ENCODE data around the gene HIPK4.

HIPK4 gene

DNA sequence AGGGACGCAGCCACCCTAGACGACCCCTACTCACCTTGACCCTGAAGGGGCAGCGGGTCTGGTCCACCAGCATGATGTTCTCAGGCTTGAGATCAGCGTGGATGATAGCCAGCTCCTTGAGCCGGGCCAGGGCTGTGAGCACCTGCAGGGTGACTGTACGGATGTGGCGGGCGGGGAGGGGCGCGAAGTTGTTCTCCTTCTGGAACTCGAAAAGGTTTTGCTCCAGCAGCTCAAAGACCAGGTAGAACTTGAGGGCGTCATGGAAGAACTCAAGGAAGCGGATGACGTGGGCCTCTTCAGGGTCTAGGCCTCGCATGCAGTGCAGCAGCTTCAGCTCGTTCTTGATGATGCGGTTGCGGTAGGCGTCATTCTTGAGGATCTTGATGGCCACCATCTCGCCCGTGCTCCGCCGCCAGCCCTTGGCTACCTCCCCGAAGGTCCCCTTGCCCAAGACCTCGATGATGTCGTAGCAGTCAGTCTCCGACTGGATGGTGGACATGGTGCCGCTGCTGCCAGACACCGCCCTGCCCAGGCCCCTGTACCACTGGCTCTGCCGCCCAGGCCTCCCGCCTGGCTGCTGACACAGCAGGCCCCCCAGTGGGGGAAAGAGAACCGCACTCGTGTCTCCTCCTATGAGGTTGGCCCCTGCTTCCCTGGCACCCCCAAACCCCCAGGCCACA is 437 bp downstream of the HIPK4 start:
- Histone ChIP-seq H3K4me1 (ENCODE audit: control insufficient read depth, insufficient read depth, low read length, unreplicated experiment) (no peaks in the 10 kb centered on the region), H3K79me2 (ENCODE audit: control insufficient read depth, insufficient read depth, low read length, unreplicated experiment) (no peaks in the 10 kb centered on the region), H3K36me3 (ENCODE audit: insufficient read depth, low read length) (no peaks in the 10 kb centered on the region)

DNA sequence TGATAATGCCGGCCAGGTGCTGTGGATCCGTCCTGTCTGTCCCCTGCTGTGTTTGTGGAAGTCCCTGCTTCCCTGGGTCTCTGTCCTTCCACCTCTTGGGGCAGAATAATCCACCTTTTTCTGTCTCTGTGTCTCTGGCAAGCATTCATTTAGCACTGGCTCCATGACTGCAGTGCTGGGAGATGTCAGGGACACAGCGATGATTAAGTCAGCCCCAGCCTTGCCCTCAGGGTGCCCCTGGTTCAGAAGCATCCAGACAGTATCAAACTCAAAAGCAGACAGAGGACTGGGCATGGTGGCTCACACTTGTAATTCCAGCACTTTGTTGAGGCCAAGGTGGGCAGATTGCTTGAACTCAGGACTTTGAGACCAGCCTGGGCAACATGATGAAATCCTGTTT is 1.5 kb downstream of the HIPK4 start:
- no peaks in the 10 kb centered on the region for H3K36me3 ChIP-seq (ENCODE audit: insufficient read depth, low read length)
- H3K27ac ChIP-seq (ENCODE audit: low read depth, low read length), result no peak overlapping the region
- no peak overlapping the region for H3K4me3 ChIP-seq (ENCODE audit: low read depth, low read length)
- H3K4me1 ChIP-seq (ENCODE audit: control insufficient read depth, insufficient read depth, low read length, unreplicated experiment), result no peaks in the 10 kb centered on the region
- H3K27me3 ChIP-seq (ENCODE audit: insufficient read depth, low read length), result no peaks in the 10 kb centered on the region
- H2AFZ ChIP-seq (ENCODE audit: low read length, unreplicated experiment), result no peak overlapping the region
- H3K79me2 ChIP-seq (ENCODE audit: control insufficient read depth, insufficient read depth, low read length, unreplicated experiment), result no peaks in the 10 kb centered on the region

More for the DNA sequence above, 437 bp downstream of the HIPK4 start:
- H3K27me3 ChIP-seq (ENCODE audit: insufficient read depth, low read length), result no peaks in the 10 kb centered on the region
- no peak overlapping the region for H3K27ac ChIP-seq (ENCODE audit: low read depth, low read length)
- H2AFZ ChIP-seq (ENCODE audit: low read length, unreplicated experiment), result no peak overlapping the region
- H3K4me3 ChIP-seq (ENCODE audit: low read depth, low read length), result no peak overlapping the region

DNA sequence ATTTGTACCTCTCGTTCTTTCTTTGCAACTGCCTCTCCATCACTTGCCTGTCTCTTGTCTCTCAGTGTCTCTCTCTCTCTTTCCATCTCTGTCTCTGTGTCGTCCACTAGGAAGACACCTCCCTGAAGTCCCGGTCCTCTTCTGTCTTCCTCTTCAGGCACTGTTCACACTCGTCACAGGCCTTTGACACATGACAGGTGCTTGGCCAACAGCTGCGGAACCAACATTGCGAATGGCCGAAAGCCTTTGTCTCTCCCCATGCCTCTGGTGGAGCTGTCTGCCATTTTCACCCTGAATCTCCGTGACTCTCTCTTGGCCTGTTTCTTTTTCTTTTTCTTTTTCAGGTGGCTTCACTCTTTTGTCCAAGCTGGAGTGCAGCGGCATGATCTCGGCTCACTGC is 2.8 kb downstream of the HIPK4 start:
- Histone ChIP-seq H2AFZ (ENCODE audit: low read length, unreplicated experiment) (no peak overlapping the region), H3K4me1 (ENCODE audit: control insufficient read depth, insufficient read depth, low read length, unreplicated experiment) (no peaks in the 10 kb centered on the region), H3K79me2 (ENCODE audit: control insufficient read depth, insufficient read depth, low read length, unreplicated experiment) (no peaks in the 10 kb centered on the region), H3K27me3 (ENCODE audit: insufficient read depth, low read length) (no peaks in the 10 kb centered on the region), H3K4me3 (ENCODE audit: low read depth, low read length) (no peak overlapping the region), H3K27ac (ENCODE audit: low read depth, low read length) (no peak overlapping the region), H3K36me3 (ENCODE audit: insufficient read depth, low read length) (no peaks in the 10 kb centered on the region)

DNA sequence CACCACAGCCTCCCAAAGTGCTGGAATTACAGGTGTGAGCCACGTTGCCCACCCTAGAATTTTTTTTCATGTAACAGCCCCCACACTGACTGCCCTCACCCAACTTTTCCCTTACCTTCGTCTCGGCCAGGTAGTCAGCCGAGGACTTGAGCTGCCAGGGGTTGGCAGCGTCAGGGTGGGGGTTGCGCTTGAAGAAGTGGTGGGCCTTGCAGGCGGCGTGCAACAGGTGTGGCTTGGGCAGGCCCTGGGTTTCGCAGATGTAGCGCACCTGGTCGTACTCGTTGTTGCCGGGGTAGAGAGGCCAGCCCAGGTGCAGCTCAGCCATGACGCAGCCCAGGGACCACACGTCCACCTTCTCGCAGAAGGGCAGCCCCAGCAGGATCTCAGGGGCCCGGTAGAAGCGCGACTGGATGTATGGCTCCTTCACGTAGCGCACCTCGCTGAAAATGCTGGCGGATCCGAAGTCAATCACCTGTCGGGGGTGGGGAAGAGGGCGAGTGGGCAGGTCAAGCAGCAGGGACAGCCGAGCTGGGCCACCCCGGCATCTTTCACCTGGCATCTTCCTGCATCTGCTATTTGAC is 6.2 kb downstream of the HIPK4 start:
- H3K4me3 ChIP-seq (ENCODE audit: low read depth, low read length), result no peak overlapping the region
- no peak overlapping the region for H3K27ac ChIP-seq (ENCODE audit: low read depth, low read length)
- no peak overlapping the region for H2AFZ ChIP-seq (ENCODE audit: low read length, unreplicated experiment)
- no peaks in the 10 kb centered on the region for H3K27me3 ChIP-seq (ENCODE audit: insufficient read depth, low read length)
- H3K4me1 ChIP-seq (ENCODE audit: control insufficient read depth, insufficient read depth, low read length, unreplicated experiment), result no peaks in the 10 kb centered on the region
- no peaks in the 10 kb centered on the region for H3K79me2 ChIP-seq (ENCODE audit: control insufficient read depth, insufficient read depth, low read length, unreplicated experiment)
- no peaks in the 10 kb centered on the region for H3K36me3 ChIP-seq (ENCODE audit: insufficient read depth, low read length)

DNA sequence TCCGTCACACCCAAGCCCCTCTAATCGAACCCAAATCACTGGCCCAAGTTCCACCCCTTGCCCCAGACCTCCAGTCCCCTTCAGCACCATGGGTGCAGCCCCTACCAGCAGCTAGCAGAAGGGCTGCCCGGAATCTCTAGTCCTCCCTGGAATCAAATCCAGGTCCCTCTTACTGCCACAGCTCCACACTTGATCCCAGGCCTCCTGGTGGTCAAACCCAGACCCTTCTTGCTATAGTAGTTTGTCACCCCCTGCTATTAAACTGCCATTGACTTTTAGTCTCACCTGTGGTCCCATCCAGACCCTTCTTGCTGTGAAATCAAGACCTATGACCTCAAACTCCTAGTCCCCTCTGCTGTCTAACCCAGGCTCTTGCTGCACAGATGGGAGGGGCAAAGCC is 8.7 kb downstream of the HIPK4 start:
- H3K4me1 ChIP-seq (ENCODE audit: control insufficient read depth, insufficient read depth, low read length, unreplicated experiment), result no peaks in the 10 kb centered on the region
- H3K36me3 ChIP-seq (ENCODE audit: insufficient read depth, low read length), result no peaks in the 10 kb centered on the region
- no peak overlapping the region for H3K27ac ChIP-seq (ENCODE audit: low read depth, low read length)
- no peak overlapping the region for H3K4me3 ChIP-seq (ENCODE audit: low read depth, low read length)
- no peak overlapping the region for H2AFZ ChIP-seq (ENCODE audit: low read length, unreplicated experiment)
- no peaks in the 10 kb centered on the region for H3K27me3 ChIP-seq (ENCODE audit: insufficient read depth, low read length)
- H3K79me2 ChIP-seq (ENCODE audit: control insufficient read depth, insufficient read depth, low read length, unreplicated experiment), result no peaks in the 10 kb centered on the region

DNA sequence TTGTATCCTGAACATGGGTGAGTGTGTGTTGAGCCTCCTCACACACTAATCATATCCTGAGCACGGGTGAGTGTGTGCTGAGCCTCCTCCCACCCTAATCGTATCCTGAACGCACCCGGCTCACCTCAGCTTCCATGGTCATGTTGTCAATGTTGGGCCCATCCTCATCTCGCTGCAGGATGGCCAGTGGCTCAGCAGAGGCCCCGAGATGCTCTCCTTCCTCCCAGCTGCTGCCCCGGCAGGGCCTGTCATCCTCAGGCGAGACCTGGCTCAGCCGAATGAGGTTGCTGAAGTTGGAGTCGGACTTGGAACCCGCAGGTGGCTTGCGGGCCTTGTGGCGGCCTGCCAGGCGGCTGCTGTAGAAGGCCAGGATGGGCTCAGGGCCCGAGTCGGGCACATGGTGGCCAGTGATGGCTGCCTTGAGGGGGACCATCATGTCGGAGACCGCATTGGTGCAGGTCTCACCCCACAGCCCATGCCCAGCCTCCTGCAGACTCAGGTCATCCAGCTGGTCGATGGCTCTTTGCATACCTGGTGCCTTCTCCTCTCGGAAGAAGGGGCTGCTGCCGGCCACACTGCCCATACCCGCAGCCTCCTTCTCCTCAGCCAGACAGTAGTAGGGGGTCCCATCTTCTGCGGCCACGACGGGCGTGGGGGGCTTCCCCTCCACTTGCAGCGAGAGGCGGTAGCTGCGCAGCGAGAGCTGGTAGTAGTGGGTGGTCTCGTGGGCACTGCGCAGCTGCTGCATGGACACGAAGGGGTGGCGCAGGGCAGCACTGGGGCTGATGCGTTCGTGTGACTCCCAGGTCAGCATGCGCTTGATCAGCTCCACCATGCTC is 9.6 kb downstream of the HIPK4 start:
- H3K79me2 ChIP-seq (ENCODE audit: control insufficient read depth, insufficient read depth, low read length, unreplicated experiment), result no peaks in the 10 kb centered on the region
- no peak overlapping the region for H3K27ac ChIP-seq (ENCODE audit: low read depth, low read length)
- no peaks in the 10 kb centered on the region for H3K27me3 ChIP-seq (ENCODE audit: insufficient read depth, low read length)
- no peak overlapping the region for H3K4me3 ChIP-seq (ENCODE audit: low read depth, low read length)
- H3K36me3 ChIP-seq (ENCODE audit: insufficient read depth, low read length), result no peaks in the 10 kb centered on the region
- H2AFZ ChIP-seq (ENCODE audit: low read length, unreplicated experiment), result no peak overlapping the region
- H3K4me1 ChIP-seq (ENCODE audit: control insufficient read depth, insufficient read depth, low read length, unreplicated experiment), result no peaks in the 10 kb centered on the region

DNA sequence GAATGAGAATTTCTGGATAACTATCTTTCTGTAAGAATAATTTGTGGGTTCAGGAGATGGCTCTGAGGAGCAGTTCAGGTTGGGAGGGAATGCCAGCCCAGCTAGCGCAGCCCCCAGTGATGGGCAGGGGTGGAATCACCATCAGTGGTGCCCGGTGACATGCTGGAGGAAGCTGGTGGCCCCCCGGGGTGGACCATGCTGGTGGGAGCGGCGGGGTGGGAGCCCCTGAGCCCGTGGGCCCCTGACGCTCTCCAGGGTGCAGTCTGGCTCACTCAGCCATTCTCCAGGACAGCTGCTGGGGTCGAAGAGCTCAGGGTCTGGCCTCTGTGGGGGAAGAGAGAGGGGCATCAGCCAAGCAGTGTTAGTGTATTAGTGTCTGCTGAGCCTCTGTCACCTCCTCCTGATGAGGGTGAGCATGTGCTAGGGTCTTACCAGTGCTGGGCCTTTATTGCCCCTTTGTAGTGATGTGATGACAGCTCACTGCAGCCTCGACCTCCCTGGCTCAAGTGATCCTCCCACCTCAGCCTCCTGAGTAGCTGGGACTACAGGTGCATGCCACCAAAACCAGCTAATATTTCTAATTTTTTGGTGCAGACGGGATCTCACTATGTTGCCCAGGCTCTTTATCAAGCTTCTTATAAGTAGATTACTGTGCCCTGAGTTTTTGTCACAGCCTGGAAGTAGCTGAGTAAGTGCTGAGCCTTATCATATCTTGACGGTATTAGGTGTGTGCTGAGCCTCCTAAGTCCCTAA is 10.4 kb downstream of the HIPK4 start:
- Histone ChIP-seq H3K4me1 (ENCODE audit: control insufficient read depth, insufficient read depth, low read length, unreplicated experiment) (no peaks in the 10 kb centered on the region), H3K79me2 (ENCODE audit: control insufficient read depth, insufficient read depth, low read length, unreplicated experiment) (no peaks in the 10 kb centered on the region), H3K27me3 (ENCODE audit: insufficient read depth, low read length) (no peaks in the 10 kb centered on the region), H3K4me3 (ENCODE audit: low read depth, low read length) (no peak overlapping the region), H2AFZ (ENCODE audit: low read length, unreplicated experiment) (no peak overlapping the region), H3K27ac (ENCODE audit: low read depth, low read length) (no peak overlapping the region), H3K36me3 (ENCODE audit: insufficient read depth, low read length) (no peaks in the 10 kb centered on the region)

DNA sequence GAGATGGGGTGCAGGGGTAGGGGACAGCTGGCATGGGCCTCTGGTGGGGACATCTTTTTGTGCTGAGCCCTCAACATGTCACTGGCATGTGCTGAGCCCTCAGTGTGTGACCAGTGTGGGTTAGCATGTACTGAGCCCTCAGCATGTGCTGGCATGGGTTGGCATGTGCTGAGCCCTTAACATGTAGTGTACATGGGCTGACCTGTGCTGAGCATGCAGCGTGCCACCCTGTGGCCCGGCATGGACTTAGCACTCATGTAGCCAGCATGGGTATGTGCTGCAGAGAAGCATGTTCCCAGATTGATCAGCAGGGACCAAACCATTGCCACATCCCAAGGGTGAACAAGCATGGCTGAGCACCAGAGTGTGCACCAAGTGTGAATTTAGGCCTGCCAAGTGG is 11.5 kb downstream of the HIPK4 start:
- no peaks in the 10 kb centered on the region for H3K79me2 ChIP-seq (ENCODE audit: control insufficient read depth, insufficient read depth, low read length, unreplicated experiment)
- no peaks in the 10 kb centered on the region for H3K4me1 ChIP-seq (ENCODE audit: control insufficient read depth, insufficient read depth, low read length, unreplicated experiment)
- H3K36me3 ChIP-seq (ENCODE audit: insufficient read depth, low read length), result no peaks in the 10 kb centered on the region
- H3K4me3 ChIP-seq (ENCODE audit: low read depth, low read length), result no peak overlapping the region
- H2AFZ ChIP-seq (ENCODE audit: low read length, unreplicated experiment), result no peak overlapping the region
- no peaks in the 10 kb centered on the region for H3K27me3 ChIP-seq (ENCODE audit: insufficient read depth, low read length)
- H3K27ac ChIP-seq (ENCODE audit: low read depth, low read length), result no peak overlapping the region

DNA sequence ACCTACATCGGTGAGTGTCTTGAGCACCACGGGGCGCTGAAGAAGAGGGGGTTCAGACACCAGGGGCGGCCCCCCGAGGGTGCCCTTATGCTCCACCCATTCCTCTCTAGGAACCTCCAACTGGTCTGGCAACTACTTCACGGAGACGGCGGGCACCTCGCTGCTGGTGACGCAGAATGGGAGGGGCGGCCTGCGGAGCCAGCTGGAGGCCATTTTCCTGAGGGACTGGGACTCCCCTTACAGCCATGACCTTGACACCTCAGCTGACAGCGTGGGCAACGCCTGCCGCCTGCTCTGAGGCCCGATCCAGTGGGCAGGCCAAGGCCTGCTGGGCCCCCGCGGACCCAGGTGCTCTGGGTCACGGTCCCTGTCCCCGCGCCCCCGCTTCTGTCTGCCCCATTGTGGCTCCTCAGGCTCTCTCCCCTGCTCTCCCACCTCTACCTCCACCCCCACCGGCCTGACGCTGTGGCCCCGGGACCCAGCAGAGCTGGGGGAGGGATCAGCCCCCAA is 12.1 kb downstream of the HIPK4 start:
- Histone ChIP-seq H3K27ac (ENCODE audit: low read depth, low read length) (no peak overlapping the region), H3K4me1 (ENCODE audit: control insufficient read depth, insufficient read depth, low read length, unreplicated experiment) (no peaks in the 10 kb centered on the region), H3K4me3 (ENCODE audit: low read depth, low read length) (no peak overlapping the region), H3K79me2 (ENCODE audit: control insufficient read depth, insufficient read depth, low read length, unreplicated experiment) (no peaks in the 10 kb centered on the region), H3K27me3 (ENCODE audit: insufficient read depth, low read length) (no peaks in the 10 kb centered on the region), H2AFZ (ENCODE audit: low read length, unreplicated experiment) (no peak overlapping the region), H3K36me3 (ENCODE audit: insufficient read depth, low read length) (no peaks in the 10 kb centered on the region)

DNA sequence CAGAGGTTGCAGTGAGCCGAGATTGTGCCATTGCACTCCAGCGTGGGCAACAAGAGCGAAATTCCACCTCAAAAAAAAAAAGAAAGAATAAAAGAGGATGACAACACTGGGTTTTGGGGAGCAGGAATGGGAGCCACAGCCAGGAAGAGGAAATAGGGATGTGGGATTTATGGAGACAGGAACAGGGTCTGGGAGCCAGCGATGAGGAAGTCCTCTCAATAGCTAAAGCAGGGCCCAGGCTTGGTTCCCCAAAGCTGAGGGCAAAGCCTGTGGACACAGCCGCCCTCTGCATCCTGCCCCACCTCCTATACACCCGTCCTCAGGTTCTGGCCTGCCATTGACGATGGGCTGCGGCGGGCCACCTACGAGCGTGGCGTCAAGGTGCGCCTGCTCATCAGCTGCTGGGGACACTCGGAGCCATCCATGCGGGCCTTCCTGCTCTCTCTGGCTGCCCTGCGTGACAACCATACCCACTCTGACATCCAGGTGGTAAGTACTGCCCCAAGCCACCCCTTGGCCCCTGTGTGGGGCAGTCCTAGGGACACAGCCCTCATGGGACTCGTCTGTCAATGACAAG is 13.6 kb downstream of the HIPK4 start:
- no peaks in the 10 kb centered on the region for H3K4me1 ChIP-seq (ENCODE audit: control insufficient read depth, insufficient read depth, low read length, unreplicated experiment)
- H3K27ac ChIP-seq (ENCODE audit: low read depth, low read length), result no peak overlapping the region
- no peaks in the 10 kb centered on the region for H3K27me3 ChIP-seq (ENCODE audit: insufficient read depth, low read length)
- H2AFZ ChIP-seq (ENCODE audit: low read length, unreplicated experiment), result no peak overlapping the region
- no peak overlapping the region for H3K4me3 ChIP-seq (ENCODE audit: low read depth, low read length)
- no peaks in the 10 kb centered on the region for H3K79me2 ChIP-seq (ENCODE audit: control insufficient read depth, insufficient read depth, low read length, unreplicated experiment)
- H3K36me3 ChIP-seq (ENCODE audit: insufficient read depth, low read length), result no peaks in the 10 kb centered on the region

Measured in ACC112 (cell line).